ENCODE results near the gene UBASH3A. TPM values are rescaled to one million over a fixed set of nuclear protein-coding genes. Genes with fewer than 3 reads are reported as not detected.

The UBASH3A gene
- total RNA-seq, 1 donor from 2014 or later = not detected

- DNase-seq (ENCODE audit: low read depth) (no peak), FAIRE-seq (no peak)
- Histone ChIP-seq H3K36me3 (ENCODE audit: control insufficient read depth, insufficient read depth, low read length) (no peaks in the 10 kb centered on the region), H3K4me3 (ENCODE audit: low read depth, low read length) (no peak overlapping the region), H3K27me3 (ENCODE audit: control insufficient read depth, insufficient read depth, low read length) (no peaks in the 10 kb centered on the region)
- no peak for TF ChIP-seq CTCF (IDR thresholded peaks at IDR 0.05; ENCODE audit: insufficient read depth, low read length, severe bottlenecking)
Observed at GRCh38 chr21:42471716-42472330, 68.1 kb downstream of the UBASH3A start.

- no peak for TF ChIP-seq CTCF (IDR thresholded peaks at IDR 0.05; ENCODE audit: insufficient read depth, low read length, severe bottlenecking)
- no peaks in the 10 kb centered on the region for H3K36me3 ChIP-seq (ENCODE audit: control insufficient read depth, insufficient read depth, low read length)
- FAIRE-seq = no peak
- no peaks in the 10 kb centered on the region for H3K27me3 ChIP-seq (ENCODE audit: control insufficient read depth, insufficient read depth, low read length)
- DNase-seq (ENCODE audit: low read depth) = no peak
- H3K4me3 ChIP-seq (ENCODE audit: low read depth, low read length) = no peak overlapping the region
Observed at GRCh38 chr21:42472521-42472920, 68.8 kb downstream of the UBASH3A start.

DNA sequence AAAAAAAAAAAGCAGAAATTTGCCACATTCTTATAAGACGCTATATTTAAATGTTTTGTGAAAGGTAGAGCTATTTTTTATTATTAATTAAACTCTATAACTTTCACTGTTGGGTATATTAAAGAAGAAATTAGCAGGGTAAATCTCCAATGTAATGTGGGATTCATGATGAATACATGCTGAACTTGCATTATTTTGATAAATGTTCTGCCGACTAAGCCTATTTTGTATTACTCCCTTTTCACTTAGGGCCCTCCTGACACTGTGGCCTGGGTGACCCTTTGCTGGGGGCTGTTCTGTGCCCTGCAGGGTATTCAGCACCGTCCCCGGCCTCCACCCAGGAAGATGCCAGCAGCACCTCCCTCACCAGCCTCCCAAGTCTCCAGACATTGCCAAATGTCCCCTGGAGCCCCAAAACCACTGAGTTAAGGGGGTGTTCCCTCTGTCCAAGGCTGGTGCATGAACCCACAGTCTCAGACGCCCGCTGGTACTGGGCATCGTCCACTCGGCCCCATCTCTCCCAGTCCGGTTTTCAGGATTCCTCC, 69.9 kb downstream of the UBASH3A start:
- Histone ChIP-seq H3K4me3 (ENCODE audit: low read depth, low read length) (no peak overlapping the region), H3K36me3 (ENCODE audit: control insufficient read depth, insufficient read depth, low read length) (no peaks in the 10 kb centered on the region), H3K27me3 (ENCODE audit: control insufficient read depth, insufficient read depth, low read length) (no peaks in the 10 kb centered on the region)
- no peak for TF ChIP-seq CTCF (IDR thresholded peaks at IDR 0.05; ENCODE audit: insufficient read depth, low read length, severe bottlenecking)
- no peak for FAIRE-seq
- DNase-seq (ENCODE audit: low read depth) = no peak

DNA sequence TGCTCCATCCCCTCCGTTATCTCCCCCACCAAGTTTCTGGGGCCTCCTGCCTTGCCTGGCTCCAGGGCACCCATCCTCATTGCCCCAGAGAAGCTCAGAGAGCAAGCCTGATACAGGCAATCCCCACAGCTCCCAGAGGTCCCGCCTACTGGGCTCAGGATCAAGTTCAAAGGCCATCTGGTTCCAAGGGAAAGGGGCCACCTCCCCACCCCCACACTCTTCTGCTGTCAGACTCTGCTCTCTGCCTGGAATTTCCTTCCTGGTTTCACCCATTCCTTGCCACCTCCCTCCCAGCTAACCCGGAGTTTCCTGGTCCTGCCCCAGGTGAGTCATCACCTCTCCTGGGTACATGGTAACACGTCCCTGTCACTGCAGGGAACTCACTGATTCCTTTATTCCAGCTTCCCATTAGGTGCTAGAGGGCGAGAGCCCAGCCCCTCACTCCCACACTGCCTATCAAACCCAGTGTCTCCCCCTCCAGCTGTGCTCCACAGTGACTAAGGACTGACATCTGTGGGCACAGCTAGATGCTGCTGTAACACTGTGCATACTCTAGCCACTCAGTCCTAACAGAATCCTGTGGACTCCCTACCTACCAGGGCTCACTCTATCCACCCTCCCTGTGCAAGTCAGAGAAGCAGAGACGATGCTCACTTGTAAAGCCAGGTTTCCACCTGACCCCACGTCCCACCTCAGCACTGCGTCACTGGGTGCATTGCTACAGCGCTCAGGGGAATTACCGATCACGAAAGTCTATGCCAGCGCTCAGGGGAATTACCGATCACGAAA, 70.5 kb downstream of the UBASH3A start:
- Histone ChIP-seq H3K4me3 (ENCODE audit: low read depth, low read length) (no peak overlapping the region), H3K27me3 (ENCODE audit: control insufficient read depth, insufficient read depth, low read length) (no peaks in the 10 kb centered on the region), H3K36me3 (ENCODE audit: control insufficient read depth, insufficient read depth, low read length) (no peaks in the 10 kb centered on the region)
- FAIRE-seq (no peak), DNase-seq (ENCODE audit: low read depth) (peak; percentile 89)
- no peak for TF ChIP-seq CTCF (IDR thresholded peaks at IDR 0.05; ENCODE audit: insufficient read depth, low read length, severe bottlenecking)

DNA sequence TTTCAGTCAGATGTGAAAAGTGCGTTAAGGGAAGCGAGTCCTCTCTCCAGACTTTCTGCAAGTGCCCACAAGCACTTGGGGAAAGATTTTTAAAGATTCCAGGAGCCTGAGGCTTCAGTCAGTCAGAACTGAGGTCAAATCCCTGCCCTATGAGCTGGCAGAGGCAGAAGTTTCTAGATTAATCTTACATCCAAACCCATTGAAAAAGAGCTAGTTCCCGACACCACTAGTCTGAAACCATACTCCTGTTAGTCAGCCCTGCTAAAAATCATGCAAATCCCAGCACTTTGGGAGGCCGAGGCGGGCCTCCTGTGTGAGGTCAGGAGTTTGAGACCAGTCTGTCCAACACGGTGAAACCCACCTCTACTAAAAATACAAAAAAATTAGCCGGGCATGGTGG, 71.3 kb downstream of the UBASH3A start:
- no peak for TF ChIP-seq CTCF (IDR thresholded peaks at IDR 0.05; ENCODE audit: insufficient read depth, low read length, severe bottlenecking)
- Histone ChIP-seq H3K36me3 (ENCODE audit: control insufficient read depth, insufficient read depth, low read length) (no peaks in the 10 kb centered on the region), H3K27me3 (ENCODE audit: control insufficient read depth, insufficient read depth, low read length) (no peaks in the 10 kb centered on the region), H3K4me3 (ENCODE audit: low read depth, low read length) (no peak overlapping the region)
- FAIRE-seq = no peak
- peak; percentile 61 for DNase-seq (ENCODE audit: low read depth)

Data from bronchial epithelial cell (primary cell).